B cell (primary cell): ENCODE results near the gene OCIAD2. TPM values are rescaled to one million over a fixed set of nuclear protein-coding genes. Genes with fewer than 3 reads are reported as not detected.

Source experiments
- ATAC-seq: fragments of 200-7000 bp; cut with Tn5 transposase; one replicate; pipeline ENCODE4 v1.10.0; 2021; ENCODE audit warnings: low read depth, mild to moderate bottlenecking, moderate number of reproducible peaks, moderate library complexity
- CTCF ChIA-PET: fragments of 350-600 bp; sonication (Branson Sonifier 250); formaldehyde crosslinking; loops from one replicate; lab custom pipeline; 2021; ENCODE audit warnings: antibody characterized with exemption, inconsistent platforms; lab: Charles Lee
- POLR2A ChIA-PET: fragments of 350-600 bp; sonication (Branson Sonifier 250); formaldehyde crosslinking; loops from one replicate; lab custom pipeline; 2021; ENCODE audit warnings: antibody characterized with exemption; lab: Charles Lee
- DNase-seq: peaks from one replicate; pipeline ENCODE4 v3.0.0; 2013
- H2AFZ ChIP-seq: 2 replicates; pipeline ENCODE4 v1.6.1; 2012; ENCODE audit warnings: mild to moderate bottlenecking, low read depth, low read length; ENCODE audit not compliant: insufficient read depth, poor library complexity, severe bottlenecking
- H3K27ac ChIP-seq, 2 donors: 1 replicate in 1 of 2; 2 replicates in 1 of 2; pipeline ENCODE4 v1.5.1; 2012 to 2013; ENCODE audit warnings: low read length in 2 of 2, mild to moderate bottlenecking in 2 of 2, moderate library complexity in 1 of 2
- H3K27me3 ChIP-seq, 4 experiments: fragments of 200-600 bp in 1 of 4; sonication (generic) in 1 of 4; replicated peaks in 1 of 4; 1 replicate in 2 of 4; 2 replicates in 2 of 4; pipeline versions ENCODE4 v1.6.1 to v1.7.0; 2013 to 2016; ENCODE audit warnings: low read length in 3 of 4, mild to moderate bottlenecking in 2 of 4, mixed read lengths in 1 of 4, moderate library complexity in 1 of 4; ENCODE audit not compliant: insufficient read depth in 4 of 4, control insufficient read depth in 3 of 4; ENCODE audit errors: control extremely low read depth in 1 of 4
- H3K36me3 ChIP-seq, 2 experiments: replicated peaks in 1 of 2; 1 replicate in 1 of 2; 2 replicates in 1 of 2; pipeline versions ENCODE4 v1.6.1 to v1.7.1; 2013; ENCODE audit warnings: low read length in 1 of 2; ENCODE audit not compliant: insufficient read depth in 2 of 2, control insufficient read depth in 1 of 2; ENCODE audit errors: control extremely low read depth in 1 of 2, extremely low read depth in 1 of 2
- H3K4me1 ChIP-seq, 2 donors: fragments of 200-600 bp in 1 of 2; sonication (generic) in 1 of 2; 1 replicate in 1 of 2; 2 replicates in 1 of 2; pipeline versions ENCODE4 v1.5.1 to v1.6.1; 2013 to 2017; ENCODE audit warnings: low read length in 2 of 2; ENCODE audit not compliant: control insufficient read depth in 2 of 2, insufficient read depth in 2 of 2
- H3K4me2 ChIP-seq: replicated peaks from 2 replicates; pipeline ENCODE3; 2012; ENCODE audit warnings: mild to moderate bottlenecking, low read depth, low read length; ENCODE audit not compliant: poor library complexity, severe bottlenecking
- H3K4me3 ChIP-seq, 5 experiments: fragments of 200-600 bp in 1 of 5; sonication (generic) in 1 of 5; 1 replicate in 3 of 5; 2 replicates in 2 of 5; pipeline versions ENCODE4 v1.5.1 to v1.7.0; 2011 to 2016; ENCODE audit warnings: low read length in 4 of 5, mild to moderate bottlenecking in 4 of 5, low read depth in 2 of 5, control low read depth in 1 of 5, moderate library complexity in 1 of 5; ENCODE audit not compliant: insufficient read depth in 1 of 5; ENCODE audit errors: control extremely low read depth in 1 of 5, extremely low read depth in 1 of 5
- H3K79me2 ChIP-seq: fragments of 200-600 bp; sonication (generic); one replicate; pipeline ENCODE4 v1.6.0; 2016; ENCODE audit warnings: low read length; ENCODE audit not compliant: control insufficient read depth, insufficient read depth
- H3K9ac ChIP-seq: fragments of 200-600 bp; sonication (generic); 2 replicates; pipeline ENCODE4 v1.6.1; 2017; ENCODE audit warnings: mild to moderate bottlenecking, low read length, moderate library complexity
- H3K9me3 ChIP-seq, 3 donors: one replicate each; pipeline versions ENCODE4 v1.6.1 to v1.7.1; 2013; ENCODE audit warnings: low read length in 2 of 3; ENCODE audit not compliant: control insufficient read depth in 2 of 3, insufficient read depth in 1 of 3; ENCODE audit errors: control extremely low read depth in 1 of 3
- H4K20me1 ChIP-seq: 2 replicates; pipeline ENCODE4 v1.6.0; 2012; ENCODE audit warnings: mild to moderate bottlenecking, low read length; ENCODE audit not compliant: insufficient read depth, control insufficient read depth, poor library complexity, severe bottlenecking
- H3K27ac Mint-ChIP-seq: one replicate; pipeline ENCODE4 v1.8.0; 2021; ENCODE audit warnings: mixed read lengths
- H3K27me3 Mint-ChIP-seq: one replicate; pipeline ENCODE4 v1.8.0; 2021; ENCODE audit warnings: mixed read lengths
- H3K4me1 Mint-ChIP-seq: one replicate; pipeline ENCODE4 v1.8.0; 2021; ENCODE audit warnings: mixed read lengths
- H3K4me3 Mint-ChIP-seq: one replicate; pipeline ENCODE4 v1.8.0; 2021; ENCODE audit warnings: mixed read lengths
- H3K9me3 Mint-ChIP-seq: one replicate; pipeline ENCODE4 v1.8.0; 2022; ENCODE audit warnings: mixed read lengths; ENCODE audit not compliant: insufficient read depth
- CTCF ChIP-seq: fragments of 200-600 bp; IDR thresholded peaks from one replicate; pipeline ENCODE4 v1.8.0; 2022; ENCODE audit warnings: antibody characterized with exemption, mild to moderate bottlenecking
- EZH2 ChIP-seq: IDR thresholded peaks from 2 replicates; pipeline ENCODE4 v1.6.1; 2012; ENCODE audit warnings: borderline replicate concordance, low read depth, mild to moderate bottlenecking, moderate library complexity, low read length; ENCODE audit not compliant: insufficient read depth, poor library complexity, severe bottlenecking
- WGBS: methylation state at CpG from one replicate; pipeline ENCODE4 v1.1.5; 2013; ENCODE audit warnings: missing lambda C conversion rate; ENCODE audit not compliant: insufficient coverage; 5-methylcytosine and 5-hydroxymethylcytosine counted together
- intact Hi-C: fragments of 100-400 bp; cut with micrococcal nuclease; formaldehyde crosslinking; loops from one replicate; pipeline ENCODE4 v1.10.0; 2022
- polyA plus RNA-seq: library from polyadenylated mRNA; depleted of rRNA; stranded (reverse); fragments of >200 nt; gene quantifications from 2 replicates; pipeline ENCODE4 v1.2.3, GENCODE V29; 2012
- total RNA-seq, 2 donors: library from RNA; stranded (reverse); fragments of 120-200 nt in 1 of 2; gene quantifications; 1 replicate in 1 of 2; 2 replicates in 1 of 2; pipeline versions ENCODE4 v1.2.3 to v1.2.4, GENCODE V29; 2013 to 2022

OCIAD2 gene
- total and polyA plus RNA-seq, 2 donors (not counting 1 experiment from before 2014, with no cell fraction given): 39.3 to 47.9 TPM

DNA sequence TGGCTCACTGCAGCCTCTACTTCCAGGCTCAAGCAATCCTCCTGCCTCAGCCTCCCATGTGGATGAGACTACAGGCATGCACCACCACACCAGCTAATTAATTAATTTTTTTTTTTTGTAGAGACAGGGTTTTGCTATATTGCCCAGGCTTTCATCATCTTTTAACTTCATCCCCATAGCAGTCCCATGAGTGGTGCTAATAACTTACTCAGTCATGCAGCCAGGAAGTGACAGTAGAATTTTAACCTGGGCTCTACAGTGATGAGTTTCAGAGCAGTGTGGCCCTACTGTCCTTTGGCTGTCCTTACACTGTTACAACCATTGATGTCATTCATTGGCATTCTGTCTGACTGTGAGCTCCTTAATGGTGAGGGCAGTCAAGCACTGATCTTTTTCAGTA, 3.9 kb upstream of the OCIAD2 start:
- intact Hi-C loops: no loop called here
- H3K4me3 Mint-ChIP-seq: no peak overlapping the region

DNA sequence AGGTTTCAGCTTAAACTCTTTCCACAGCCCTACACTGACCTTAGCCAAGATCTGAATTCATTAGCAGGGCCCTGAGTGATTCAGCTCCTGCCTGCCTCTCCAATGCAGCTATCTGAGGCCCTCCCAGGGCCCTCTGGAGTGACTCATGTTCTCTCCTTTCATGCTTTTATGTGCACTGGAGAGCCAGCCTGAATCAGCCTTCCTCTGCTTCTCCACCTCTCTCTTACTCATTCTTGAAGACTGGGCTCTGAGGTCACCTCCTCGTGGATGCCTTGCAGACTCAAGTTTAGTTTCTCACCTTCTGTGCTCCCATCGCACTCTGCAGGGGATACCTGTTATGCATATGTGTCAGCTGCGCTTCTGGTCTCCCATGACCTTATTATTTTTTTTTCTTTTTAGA, 3.1 kb upstream of the OCIAD2 start:
- no peak overlapping the region for H3K27ac ChIP-seq
- ATAC-seq: no peak
- H3K4me1 Mint-ChIP-seq: peaks cover 22% of the 10 kb centered on the region
- WGBS: 88% methylated on average over 2 of the region's 3 CpGs
- no peaks in the 10 kb centered on the region for H4K20me1 ChIP-seq
- H3K4me2 ChIP-seq: no peak overlapping the region
- H3K9me3 ChIP-seq: no peaks in the 10 kb centered on the region
- ChIA-PET POLR2A (interaction anchor here (0.7 kb wide), 1 partner anchor 409 kb away, joined by 6 read pairs; no protein-coding TSS in a partner anchor), CTCF (interaction anchor here (4.4 kb wide), 1 partner anchor 331 kb away, joined by 42 read pairs; no protein-coding TSS in a partner anchor)
- H3K4me1 ChIP-seq: peaks cover 16 to 20% of the 10 kb centered on the region in 2 donors
- intact Hi-C loops: loop anchor here (5.0 kb wide), 1 partner anchor 227 kb away; no protein-coding TSS in a partner anchor
- no peak overlapping the region for H3K4me3 Mint-ChIP-seq
- no peak overlapping the region for H3K27ac Mint-ChIP-seq
- no peak overlapping the region for H3K9ac ChIP-seq
- H3K27me3 Mint-ChIP-seq: peaks cover 5% of the 10 kb centered on the region
- no peaks in the 10 kb centered on the region for H3K9me3 Mint-ChIP-seq
- peaks cover 36% of the 10 kb centered on the region for H3K79me2 ChIP-seq
- H3K27me3 ChIP-seq: no peaks in the 10 kb centered on the region
- H2AFZ ChIP-seq: no peak overlapping the region
- no peaks in the 10 kb centered on the region for H3K36me3 ChIP-seq
- H3K4me3 ChIP-seq: no peak overlapping the region
- no peak for DNase-seq
- TF ChIP-seq CTCF: no peak
- TF ChIP-seq EZH2: no peak

More for the DNA sequence above, 3.9 kb upstream of the OCIAD2 start:
- CTCF ChIA-PET: interaction anchor here (0.6 kb wide), 1 partner anchor 13 kb away, joined by 4 read pairs; no protein-coding TSS in a partner anchor
- Mint-ChIP-seq H3K27me3 (peaks cover 5% of the 10 kb centered on the region), H3K9me3 (no peaks in the 10 kb centered on the region), H3K27ac (no peak overlapping the region), H3K4me1 (peaks cover 14% of the 10 kb centered on the region)
- peaks cover 10 to 14% of the 10 kb centered on the region in 2 donors for H3K4me1 ChIP-seq
- peaks cover 28% of the 10 kb centered on the region for H3K79me2 ChIP-seq
- no peak overlapping the region for H3K9ac ChIP-seq
- no peak for ATAC-seq
- H3K36me3 ChIP-seq: no peaks in the 10 kb centered on the region
- no peak overlapping the region for H3K4me3 ChIP-seq
- no peak overlapping the region for H3K4me2 ChIP-seq
- H3K9me3 ChIP-seq: no peaks in the 10 kb centered on the region
- H3K27ac ChIP-seq: no peak overlapping the region
- no peak overlapping the region for H2AFZ ChIP-seq
- POLR2A ChIA-PET: no interaction called here
- DNase-seq: no peak
- H3K27me3 ChIP-seq: no peaks in the 10 kb centered on the region
- TF ChIP-seq CTCF: no peak
- no peak for TF ChIP-seq EZH2
- H4K20me1 ChIP-seq: no peaks in the 10 kb centered on the region
